Erythroblast (primary cell): ENCODE data around the gene CACNA1E.

ENCODE experiments used
- GATA1 ChIP-seq: IDR thresholded peaks from 2 replicates; pipeline ENCODE4 v1.6.1; 2011; ENCODE audit warnings: low read depth, mild to moderate bottlenecking, control low read depth, low read length, moderate library complexity
- POLR2A ChIP-seq: IDR thresholded peaks from 2 replicates; pipeline ENCODE4 v1.6.1; 2011; ENCODE audit warnings: mild to moderate bottlenecking, low read length

- TF ChIP-seq POLR2A: no peak
- no peak for TF ChIP-seq GATA1
Measured at GRCh38 chr1:181802466-181802865, 319.1 kb downstream of the CACNA1E start.
